ENCODE measurements around the gene CFAP74. TPM values are rescaled to one million over a fixed set of nuclear protein-coding genes. Genes with fewer than 3 reads are reported as not detected.

The CFAP74 gene
- total RNA-seq, 4 donors from 2014 or later: not detected

GRCh38 chr1:1898246-1898933 is 105.2 kb downstream of the CFAP74 start:
- TF ChIP-seq CTCF (IDR thresholded peaks at IDR 0.05 in 4 of 5, conservative IDR thresholded peaks at IDR 0.05 in 1 of 5) (no peak), POLR2A (IDR thresholded peaks at IDR 0.05) (no peak)
- Histone ChIP-seq H3K4me1 (peaks cover 13 to 14% of the 10 kb centered on the region in 2 donors), H3K27me3 (no peaks in the 10 kb centered on the region), H3K36me3 (no peaks in the 10 kb centered on the region), H3K9me3 (no peaks in the 10 kb centered on the region), H3K4me3 (no peak overlapping the region), H3K27ac (no peak overlapping the region)
- in situ Hi-C loops (cut with MboI; ENCODE audit: low sequenced_read_pairs in 4 of 4): loop anchor here in 1 of 4 donors (25.0 kb wide), 1 partner anchor 136 kb away; no protein-coding TSS in a partner anchor
- DNase-seq (no peak), ATAC-seq (no peak)
- intact Hi-C loops (cut with DNase I; ENCODE audit: low total_unique reads): no loop called here

- Histone ChIP-seq H3K27ac (no peak overlapping the region), H3K36me3 (no peaks in the 10 kb centered on the region), H3K4me3 (no peak overlapping the region), H3K9me3 (no peaks in the 10 kb centered on the region), H3K4me1 (peaks cover 26 to 27% of the 10 kb centered on the region in 2 donors), H3K27me3 (no peaks in the 10 kb centered on the region)
- in situ Hi-C loops (cut with MboI; ENCODE audit: low sequenced_read_pairs in 4 of 4) (loop anchor here in 1 of 4 donors (25.0 kb wide), 1 partner anchor 133 kb away; no protein-coding TSS in a partner anchor), intact Hi-C loops (cut with DNase I; ENCODE audit: low total_unique reads) (no loop called here)
- DNase-seq (no peak), ATAC-seq (no peak)
- TF ChIP-seq CTCF (IDR thresholded peaks at IDR 0.05 in 4 of 5, conservative IDR thresholded peaks at IDR 0.05 in 1 of 5): no peak
- no peak for TF ChIP-seq POLR2A (IDR thresholded peaks at IDR 0.05)
These were observed 107.9 kb downstream of the CFAP74 start for GRCh38 chr1:1895456-1896336.

GRCh38 chr1:1895060-1895418 is 108.5 kb downstream of the CFAP74 start:
- peaks cover 26 to 27% of the 10 kb centered on the region in 2 donors for H3K4me1 ChIP-seq
- H3K4me3 ChIP-seq: no peak overlapping the region
- intact Hi-C loops (cut with DNase I; ENCODE audit: low total_unique reads) (no loop called here), in situ Hi-C loops (cut with MboI; ENCODE audit: low sequenced_read_pairs in 4 of 4) (loop anchor here in 1 of 4 donors (25.0 kb wide), 1 partner anchor 133 kb away; no protein-coding TSS in a partner anchor)
- peak overlapping the region in 2 of 4 donors; percentile 14 to 61 for H3K27ac ChIP-seq
- no peak for ATAC-seq
- TF ChIP-seq CTCF (IDR thresholded peaks at IDR 0.05 in 4 of 5, conservative IDR thresholded peaks at IDR 0.05 in 1 of 5): no peak
- no peak for TF ChIP-seq POLR2A (IDR thresholded peaks at IDR 0.05)
- no peaks in the 10 kb centered on the region for H3K9me3 ChIP-seq
- no peak for DNase-seq
- no peaks in the 10 kb centered on the region for H3K36me3 ChIP-seq
- no peaks in the 10 kb centered on the region for H3K27me3 ChIP-seq

- in situ Hi-C loops (cut with MboI; ENCODE audit: low sequenced_read_pairs in 4 of 4) (loop anchor here in 1 of 4 donors (25.0 kb wide), 1 partner anchor 132 kb away; no protein-coding TSS in a partner anchor), intact Hi-C loops (cut with DNase I; ENCODE audit: low total_unique reads) (loop anchor here (5.0 kb wide), 1 partner anchor 37 kb away; no protein-coding TSS in a partner anchor)
- no peak overlapping the region for H3K4me3 ChIP-seq
- no peak for TF ChIP-seq POLR2A (IDR thresholded peaks at IDR 0.05)
- TF ChIP-seq CTCF (IDR thresholded peaks at IDR 0.05 in 4 of 5, conservative IDR thresholded peaks at IDR 0.05 in 1 of 5): no peak
- ATAC-seq (peak in 1 of 2 donors; percentile 22), DNase-seq (peak; percentile 47 to 55)
- H3K36me3 ChIP-seq: no peaks in the 10 kb centered on the region
- no peaks in the 10 kb centered on the region for H3K9me3 ChIP-seq
- H3K27me3 ChIP-seq: no peaks in the 10 kb centered on the region
- H3K4me1 ChIP-seq: peaks cover 27 to 29% of the 10 kb centered on the region in 2 donors
- H3K27ac ChIP-seq: peak overlapping the region in 2 of 4 donors; percentile 14 to 61
These were observed 109.1 kb downstream of the CFAP74 start for GRCh38 chr1:1894354-1895059.
